Measurements from ENCODE around the gene EGFR. TPM values are rescaled to one million over a fixed set of nuclear protein-coding genes. Genes with fewer than 3 reads are reported as not detected.
"Not testable (repeated sequence)": the region's sequence is repeated elsewhere in the genome, so short reads cannot be mapped to it uniquely, and the experiment has no call there.

Gene EGFR
- total RNA-seq, 1 donor from 2014 or later: 6.1 TPM

GRCh38 chr7:55164527-55164926, 145.7 kb downstream of the EGFR start:
- Histone ChIP-seq H3K4me1 (no peaks in the 10 kb centered on the region), H3K27ac (replicated peaks) (no peak overlapping the region), H3K9me3 (replicated peaks) (no peaks in the 10 kb centered on the region), H3K4me3 (no peak overlapping the region), H3K36me3 (peaks cover 56% of the 10 kb centered on the region), H3K27me3 (ENCODE audit: low read depth) (peaks cover 7% of the 10 kb centered on the region)
- no peak for DNase-seq
- no peak for TF ChIP-seq CTCF (IDR thresholded peaks at IDR 0.05; ENCODE audit: borderline replicate concordance)
- intact Hi-C loops (cut with micrococcal nuclease): no loop called here

GRCh38 chr7:55165176-55165861, 146.5 kb downstream of the EGFR start:
- intact Hi-C loops (cut with micrococcal nuclease): no loop called here
- no peak overlapping the region for H3K4me3 ChIP-seq
- TF ChIP-seq CTCF (IDR thresholded peaks at IDR 0.05; ENCODE audit: borderline replicate concordance): no peak
- H3K4me1 ChIP-seq: no peaks in the 10 kb centered on the region
- DNase-seq: no peak
- peaks cover 7% of the 10 kb centered on the region for H3K27me3 ChIP-seq (ENCODE audit: low read depth)
- H3K9me3 ChIP-seq (replicated peaks): no peaks in the 10 kb centered on the region
- no peak overlapping the region for H3K27ac ChIP-seq (replicated peaks)
- H3K36me3 ChIP-seq: peaks cover 52% of the 10 kb centered on the region

- peaks cover 60% of the 10 kb centered on the region for H3K36me3 ChIP-seq
- intact Hi-C loops (cut with micrococcal nuclease); H3K4me3 ChIP-seq; H3K27me3 ChIP-seq (ENCODE audit: low read depth); H3K9me3 ChIP-seq (replicated peaks); H3K27ac ChIP-seq (replicated peaks); H3K4me1 ChIP-seq; DNase-seq: not testable (repeated sequence)
Observed at GRCh38 chr7:55167296-55167695, 148.5 kb downstream of the EGFR start.

GRCh38 chr7:55170335-55171069, 151.7 kb downstream of the EGFR start:
- Histone ChIP-seq H3K27ac (replicated peaks) (no peak overlapping the region), H3K4me3 (no peak overlapping the region), H3K9me3 (replicated peaks) (no peaks in the 10 kb centered on the region), H3K27me3 (ENCODE audit: low read depth) (no peaks in the 10 kb centered on the region), H3K4me1 (no peaks in the 10 kb centered on the region), H3K36me3 (peaks cover 66% of the 10 kb centered on the region)
- TF ChIP-seq CTCF (IDR thresholded peaks at IDR 0.05; ENCODE audit: borderline replicate concordance): no peak
- DNase-seq: no peak
- intact Hi-C loops (cut with micrococcal nuclease): no loop called here

GRCh38 chr7:55171157-55171556, 152.3 kb downstream of the EGFR start:
- Histone ChIP-seq H3K4me3 (no peak overlapping the region), H3K4me1 (peaks cover 3% of the 10 kb centered on the region), H3K27me3 (ENCODE audit: low read depth) (no peaks in the 10 kb centered on the region), H3K27ac (replicated peaks) (no peak overlapping the region), H3K36me3 (peaks cover 61% of the 10 kb centered on the region), H3K9me3 (replicated peaks) (no peaks in the 10 kb centered on the region)
- intact Hi-C loops (cut with micrococcal nuclease): no loop called here
- no peak for DNase-seq
- no peak for TF ChIP-seq CTCF (IDR thresholded peaks at IDR 0.05; ENCODE audit: borderline replicate concordance)

GRCh38 chr7:55172161-55172560, 153.3 kb downstream of the EGFR start:
- peaks cover 59% of the 10 kb centered on the region for H3K36me3 ChIP-seq
- intact Hi-C loops (cut with micrococcal nuclease): no loop called here
- DNase-seq: no peak
- H3K4me1 ChIP-seq: peaks cover 13% of the 10 kb centered on the region
- H3K4me3 ChIP-seq: no peak overlapping the region
- no peak overlapping the region for H3K27ac ChIP-seq (replicated peaks)
- H3K27me3 ChIP-seq (ENCODE audit: low read depth): no peaks in the 10 kb centered on the region
- H3K9me3 ChIP-seq (replicated peaks): no peaks in the 10 kb centered on the region
- TF ChIP-seq CTCF (IDR thresholded peaks at IDR 0.05; ENCODE audit: borderline replicate concordance): no peak

Measured in left ventricle myocardium inferior (tissue), 1 donor.